OCI-LY7 (cell line): Measurements from ENCODE around the gene RFC3. TPM values are rescaled to one million over a fixed set of nuclear protein-coding genes. Genes with fewer than 3 reads are reported as not detected.

ENCODE experiments used
- BruUV-seq: library from RNA; stranded (reverse); fragments of 400-500 nt; replicated peaks from 2 replicates; lab custom pipeline; 2021; lab: Mats Ljungman, UMichigan
- CTCF ChIA-PET: fragments of 300-600 bp; sonication (Branson Sonifier 250); formaldehyde crosslinking; loops from one replicate; lab custom pipeline; 2022; ENCODE audit warnings: antibody characterized with exemption; ENCODE audit not compliant: unreplicated experiment; lab: Charles Lee
- POLR2A ChIA-PET: fragments of 300-600 bp; sonication (Branson Sonifier 250); formaldehyde crosslinking; loops from one replicate; lab custom pipeline; 2022; ENCODE audit warnings: antibody characterized with exemption; lab: Charles Lee
- DNase-seq: peaks from one replicate; pipeline ENCODE4 v3.0.0-alpha.2; 2015; ENCODE audit warnings: low spot score
- H2AFZ ChIP-seq: fragments of 200-600 bp; sonication (generic), shearing (Covaris generic); 2 replicates; pipeline ENCODE4 v1.6.1; 2014; ENCODE audit warnings: mild to moderate bottlenecking, antibody characterized with exemption, low read length, moderate library complexity
- H3K27ac ChIP-seq: fragments of 200-600 bp; sonication (generic); 2 replicates; pipeline ENCODE4 v1.5.1; 2014; ENCODE audit warnings: mixed run types, low read depth, mild to moderate bottlenecking, moderate library complexity, low read length, inconsistent platforms; ENCODE audit not compliant: poor library complexity, severe bottlenecking
- H3K36me3 ChIP-seq: fragments of 200-600 bp; sonication (generic); 2 replicates; pipeline ENCODE4 v1.6.1; 2014; ENCODE audit warnings: mild to moderate bottlenecking, antibody characterized with exemption, low read length, moderate library complexity, mixed read lengths; ENCODE audit not compliant: insufficient read depth
- H3K4me1 ChIP-seq: fragments of 200-600 bp; sonication (generic); 2 replicates; pipeline ENCODE4 v1.5.1; 2014; ENCODE audit warnings: mild to moderate bottlenecking, low read length; ENCODE audit not compliant: insufficient read depth, poor library complexity, severe bottlenecking
- H3K4me2 ChIP-seq: fragments of 200-600 bp; sonication (generic); 2 replicates; pipeline ENCODE4 v1.6.1; 2014; ENCODE audit warnings: mild to moderate bottlenecking, low read length
- H3K4me3 ChIP-seq: fragments of 200-600 bp; sonication (generic); 2 replicates; pipeline ENCODE4 v1.5.1; 2014; ENCODE audit warnings: mild to moderate bottlenecking, low read depth, low read length; ENCODE audit not compliant: poor library complexity, severe bottlenecking
- H3K79me2 ChIP-seq: fragments of 200-600 bp; sonication (generic); 2 replicates; pipeline ENCODE4 v1.6.1; 2016; ENCODE audit warnings: low read depth, mild to moderate bottlenecking, low read length, moderate library complexity, mixed read lengths; ENCODE audit not compliant: insufficient read depth
- H3K9me2 ChIP-seq: fragments of 200-600 bp; sonication (generic); 2 replicates; pipeline ENCODE4 v1.6.1; 2016; ENCODE audit warnings: mild to moderate bottlenecking, low read length, mixed read lengths; ENCODE audit not compliant: insufficient read depth
- H3K9me3 ChIP-seq: fragments of 200-600 bp; sonication (generic); 2 replicates; pipeline ENCODE4 v1.6.1; 2014; ENCODE audit warnings: mild to moderate bottlenecking, mixed run types, low read length, mixed read lengths
- H4K20me1 ChIP-seq: fragments of 200-600 bp; sonication (generic); 2 replicates; pipeline ENCODE4 v1.6.1; 2014; ENCODE audit warnings: mild to moderate bottlenecking, antibody characterized with exemption, low read length, moderate library complexity, mixed read lengths; ENCODE audit not compliant: insufficient read depth
- EZH2phosphoT487 ChIP-seq: fragments of 200-600 bp; sonication (generic); IDR thresholded peaks from 2 replicates; pipeline ENCODE4 v1.6.1; 2018; ENCODE audit warnings: low read depth, borderline replicate concordance, mild to moderate bottlenecking, mixed run types, antibody characterized with exemption, low read length, moderate library complexity, mixed read lengths
- intact Hi-C: fragments of 100-400 bp; cut with micrococcal nuclease; formaldehyde crosslinking; loops from one replicate; pipeline ENCODE4 v1.10.0; 2022; ENCODE audit not compliant: unreplicated experiment
- total RNA-seq, 2 experiments: library from RNA; depleted of rRNA in 1 of 2; stranded (reverse); fragments of >200 nt in 1 of 2; shearing (Covaris generic) in 1 of 2; gene quantifications; 2 replicates each; pipeline ENCODE4 v1.2.3, GENCODE V29; 2014 to 2022
- TF ChIP-seq, protein P1 (sequence below): fragments of 200-600 bp; sonication (generic); conservative IDR thresholded peaks from 2 replicates; pipeline ENCODE4 v1.5.1; 2014; ENCODE audit warnings: mild to moderate bottlenecking, antibody characterized with exemption, low read length, moderate library complexity, mixed read lengths

RFC3 gene
- total RNA-seq, 2 experiments from 2014 or later: 108 to 118 TPM

DNA sequence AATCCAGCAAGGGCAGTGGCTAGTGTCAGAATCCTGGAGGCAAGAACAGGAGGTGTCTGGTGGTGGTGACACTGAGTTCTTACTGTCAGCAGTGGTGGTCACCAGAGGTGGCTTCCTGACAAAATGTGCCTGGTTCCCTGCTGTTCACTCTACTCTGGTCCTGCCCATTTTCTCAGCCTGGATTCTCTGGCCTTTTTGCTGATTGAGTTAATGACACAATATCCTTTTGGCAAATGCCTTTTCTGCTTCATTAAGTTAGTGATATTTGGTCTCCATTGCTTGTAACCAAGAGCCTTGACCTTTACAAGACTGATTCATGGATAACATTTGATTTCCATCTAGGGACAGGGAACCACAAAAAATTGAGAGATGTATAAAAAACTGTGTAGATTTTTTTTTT, 51.1 kb downstream of the RFC3 start:
- Histone ChIP-seq H3K4me1 (peaks cover 39% of the 10 kb centered on the region), H3K9me2 (no peaks in the 10 kb centered on the region), H3K79me2 (no peaks in the 10 kb centered on the region), H3K4me2 (no peak overlapping the region), H3K9me3 (peaks cover 38% of the 10 kb centered on the region; the same call in 1 of the 2 replicates), H2AFZ (no peak overlapping the region), H3K4me3 (no peak overlapping the region), H3K27ac (no peak overlapping the region), H4K20me1 (no peaks in the 10 kb centered on the region), H3K36me3 (peaks cover 54% of the 10 kb centered on the region)
- ChIA-PET POLR2A (no interaction called here), CTCF (no interaction called here)
- intact Hi-C loops: no loop called here
- no peak for DNase-seq
- no TSS peak for BruUV-seq
- TF ChIP-seq, protein P1, sequence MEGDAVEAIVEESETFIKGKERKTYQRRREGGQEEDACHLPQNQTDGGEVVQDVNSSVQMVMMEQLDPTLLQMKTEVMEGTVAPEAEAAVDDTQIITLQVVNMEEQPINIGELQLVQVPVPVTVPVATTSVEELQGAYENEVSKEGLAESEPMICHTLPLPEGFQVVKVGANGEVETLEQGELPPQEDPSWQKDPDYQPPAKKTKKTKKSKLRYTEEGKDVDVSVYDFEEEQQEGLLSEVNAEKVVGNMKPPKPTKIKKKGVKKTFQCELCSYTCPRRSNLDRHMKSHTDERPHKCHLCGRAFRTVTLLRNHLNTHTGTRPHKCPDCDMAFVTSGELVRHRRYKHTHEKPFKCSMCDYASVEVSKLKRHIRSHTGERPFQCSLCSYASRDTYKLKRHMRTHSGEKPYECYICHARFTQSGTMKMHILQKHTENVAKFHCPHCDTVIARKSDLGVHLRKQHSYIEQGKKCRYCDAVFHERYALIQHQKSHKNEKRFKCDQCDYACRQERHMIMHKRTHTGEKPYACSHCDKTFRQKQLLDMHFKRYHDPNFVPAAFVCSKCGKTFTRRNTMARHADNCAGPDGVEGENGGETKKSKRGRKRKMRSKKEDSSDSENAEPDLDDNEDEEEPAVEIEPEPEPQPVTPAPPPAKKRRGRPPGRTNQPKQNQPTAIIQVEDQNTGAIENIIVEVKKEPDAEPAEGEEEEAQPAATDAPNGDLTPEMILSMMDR: no peak
- no peak for TF ChIP-seq EZH2phosphoT487

DNA sequence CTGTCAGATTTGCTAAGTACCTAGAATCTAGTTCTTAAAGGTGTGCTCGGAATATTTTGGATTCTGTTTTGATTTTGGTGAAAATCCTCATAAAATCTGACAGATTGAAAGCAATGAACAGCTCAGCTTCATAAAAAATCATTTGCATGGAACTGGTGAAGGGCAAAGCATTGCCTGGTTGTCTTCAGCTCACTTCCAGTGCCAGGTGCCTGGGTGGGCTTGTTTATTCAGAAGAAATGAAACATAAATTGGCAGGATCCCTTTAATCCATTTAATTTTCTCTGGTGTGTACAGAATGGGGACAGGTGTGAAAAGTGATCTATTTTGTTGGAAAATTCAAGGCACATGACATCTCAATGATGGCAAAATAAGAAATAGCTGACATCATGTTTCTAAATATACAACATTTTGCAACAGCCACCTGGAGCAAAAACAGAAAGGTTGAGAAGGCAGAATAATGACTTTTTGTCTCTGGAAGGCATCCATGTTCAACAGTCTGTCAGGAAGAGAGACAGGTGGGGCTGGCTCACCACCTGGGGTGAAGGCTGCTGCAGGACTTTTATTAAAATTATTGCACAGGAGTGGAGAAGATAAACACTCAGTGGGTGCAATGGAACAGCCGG, 52.2 kb downstream of the RFC3 start:
- TF ChIP-seq, protein P1: no peak
- TF ChIP-seq EZH2phosphoT487: no peak
- intact Hi-C loops: no loop called here

More for the DNA sequence above, 52.2 kb downstream of the RFC3 start:
- DNase-seq: peak; percentile 34
- peaks cover 39% of the 10 kb centered on the region for H3K4me1 ChIP-seq
- H3K4me2 ChIP-seq: peak overlapping the region; percentile 28
- H3K4me3 ChIP-seq: no peak overlapping the region
- H3K9me2 ChIP-seq: no peaks in the 10 kb centered on the region
- ChIA-PET POLR2A (interaction anchor here (0.7 to 0.8 kb wide), 3 partner anchors 11 to 130 kb away, joined by 3 to 4 read pairs (median 3); no protein-coding TSS in a partner anchor), CTCF (no interaction called here)
- BruUV-seq: no TSS peak
- H3K36me3 ChIP-seq: peaks cover 44% of the 10 kb centered on the region
- H3K27ac ChIP-seq: peak overlapping the region; percentile 24
- H4K20me1 ChIP-seq: no peaks in the 10 kb centered on the region
- H3K9me3 ChIP-seq: peaks cover 30% of the 10 kb centered on the region; the same call in 1 of the 2 replicates
- no peaks in the 10 kb centered on the region for H3K79me2 ChIP-seq
- H2AFZ ChIP-seq: no peak overlapping the region
